A549 (cell line): ENCODE data around the gene MSRB3. TPM values are rescaled to one million over a fixed set of nuclear protein-coding genes. Genes with fewer than 3 reads are reported as not detected.

ENCODE experiments used
- ATAC-seq, 2 experiments: fragments of 200-7000 bp in 1 of 2; fragments of >200 bp in 1 of 2; cut with Nextera tagmentation in 1 of 2; cut with Tn5 transposase in 1 of 2; 3 replicates each; pipeline versions ENCODE4 v1.8.0 to v1.9.1; 2018 to 2020; ENCODE audit warnings: mild to moderate bottlenecking in 1 of 2, moderate library complexity in 1 of 2
- CTCF ChIA-PET: fragments of 300-600 bp; sonication (Branson Sonifier 250); formaldehyde crosslinking; extraction: SDS; loops from one replicate; lab custom pipeline; 2021; ENCODE audit warnings: antibody characterized with exemption, inconsistent platforms; lab: Yijun Ruan, JAX
- POLR2A ChIA-PET: fragments of 350-600 bp; formaldehyde crosslinking; extraction: SDS; loops from one replicate; lab custom pipeline; 2021; ENCODE audit warnings: antibody characterized with exemption, inconsistent platforms; lab: Yijun Ruan, JAX
- DNase-seq, 2 experiments: peaks; one replicate each; pipeline versions ENCODE4 v3.0.0 to v3.0.0-alpha.2; 2011 to 2016; ENCODE audit warnings: low read depth in 1 of 2, low spot score in 1 of 2
- FAIRE-seq: peaks from 2 replicates; lab custom pipeline; 2011; peaks lifted over from hg19 to GRCh38; lab: Jason Lieb, UNC
- H3K27ac ChIP-seq, 2 experiments: fragments of >200 bp; sonication (Bioruptor Twin); formaldehyde crosslinking; 3 replicates each; pipeline ENCODE4 v1.5.1; 2016 to 2017
- H3K4me1 ChIP-seq: fragments of >200 bp; sonication (Bioruptor Twin); formaldehyde crosslinking; 3 replicates; pipeline ENCODE4 v1.6.1; 2016
- H3K4me2 ChIP-seq: fragments of >200 bp; sonication (Bioruptor Twin); formaldehyde crosslinking; 3 replicates; pipeline ENCODE4 v1.6.1; 2016
- H3K4me3 ChIP-seq: fragments of >200 bp; sonication (Bioruptor Twin); formaldehyde crosslinking; 3 replicates; pipeline ENCODE4 v1.5.1; 2016
- H3K9me3 ChIP-seq: fragments of >200 bp; sonication (Bioruptor Twin); formaldehyde crosslinking; 3 replicates; pipeline ENCODE4 v1.6.1; 2016
- E2F6 ChIP-seq: IDR thresholded peaks from 2 replicates; pipeline ENCODE4 v1.6.1; 2012; ENCODE audit warnings: low read depth, borderline replicate concordance
- EHMT2 ChIP-seq: fragments of 200-600 bp; sonication (generic); IDR thresholded peaks from 2 replicates; pipeline ENCODE4 v1.6.1; 2016; ENCODE audit warnings: antibody characterized with exemption, low read depth, mild to moderate bottlenecking, moderate library complexity
- FOSB ChIP-seq: fragments of 250-450 bp; sonication (Bioruptor Pico); IDR thresholded peaks from 2 replicates; pipeline ENCODE4 v1.5.0; 2020; ENCODE audit warnings: mild to moderate bottlenecking, moderate library complexity
- FOSL2 ChIP-seq, 2 experiments: fragments of 450-650 bp in 1 of 2; fragments of >200 bp in 1 of 2; sonication (Bioruptor Twin) in 1 of 2; formaldehyde crosslinking; IDR thresholded peaks; 2 replicates each; pipeline versions ENCODE4 v1.5.0 to v1.6.1; 2016 to 2020; ENCODE audit warnings: mild to moderate bottlenecking in 1 of 2, moderate library complexity in 1 of 2
- HEYL ChIP-seq: fragments of 250-450 bp; sonication (Bioruptor Pico); IDR thresholded peaks from 2 replicates; pipeline ENCODE4 v1.8.0; 2021; ENCODE audit warnings: mild to moderate bottlenecking, moderate library complexity
- HOXA7 ChIP-seq: fragments of 250-450 bp; sonication (Bioruptor Pico); IDR thresholded peaks from 2 replicates; pipeline ENCODE4 v1.5.0; 2020; ENCODE audit warnings: mild to moderate bottlenecking, moderate library complexity
- HOXB5 ChIP-seq: fragments of 250-450 bp; sonication (Bioruptor Pico); IDR thresholded peaks from 2 replicates; pipeline ENCODE4 v1.5.0; 2020; ENCODE audit warnings: mild to moderate bottlenecking, moderate library complexity
- MYC ChIP-seq: IDR thresholded peaks from 2 replicates; pipeline ENCODE4 v1.6.1; 2012; ENCODE audit warnings: mild to moderate bottlenecking, inconsistent platforms, low read length, improper control_type of control experiment, borderline replicate concordance
- RAD21 ChIP-seq, 2 experiments: fragments of >200 bp in 1 of 2; sonication (Bioruptor Twin) in 1 of 2; formaldehyde crosslinking in 1 of 2; IDR thresholded peaks in 1 of 2; conservative IDR thresholded peaks in 1 of 2; 2 replicates in 1 of 2; 3 replicates in 1 of 2; pipeline ENCODE4 v1.6.1; 2012 to 2018; ENCODE audit warnings: inconsistent platforms in 1 of 2
- REST ChIP-seq: fragments of 200-600 bp; sonication (generic); IDR thresholded peaks from 2 replicates; pipeline ENCODE4 v1.6.1; 2016; ENCODE audit warnings: antibody characterized with exemption, mild to moderate bottlenecking, moderate library complexity
- SMC3 ChIP-seq: fragments of >200 bp; sonication (Bioruptor Twin); formaldehyde crosslinking; IDR thresholded peaks from 3 replicates; pipeline ENCODE4 v1.6.1; 2018; ENCODE audit warnings: inconsistent platforms
- USF2 ChIP-seq: fragments of 450-650 bp; IDR thresholded peaks from 2 replicates; pipeline ENCODE4 v1.6.1; 2014; ENCODE audit warnings: antibody characterized with exemption
- ZSCAN20 ChIP-seq: fragments of 250-450 bp; sonication (Bioruptor Pico); IDR thresholded peaks from 2 replicates; pipeline ENCODE4 v1.8.0; 2022; ENCODE audit warnings: mild to moderate bottlenecking, moderate library complexity
- WGBS: methylation state at CpG from one replicate; pipeline ENCODE4 v1.1.6; 2017; ENCODE audit errors: missing lambda C conversion rate; 5-methylcytosine and 5-hydroxymethylcytosine counted together
- polyA plus RNA-seq, 4 experiments: library from polyadenylated mRNA; depleted of rRNA in 3 of 4; stranded (reverse); fragments of >200 nt; fragmentation: RNase III in 1 of 4; extraction: RNeasy Plus Mini Kit Qiagen cat#74134 plus additional on column Dnase treatment in 1 of 4; gene quantifications; 2 replicates in 3 of 4; 3 replicates in 1 of 4; pipeline ENCODE4 v1.2.3, GENCODE V29; 2011 to 2017
- TF ChIP-seq, protein P1 (sequence below): fragments of >200 bp; sonication (Bioruptor Twin); formaldehyde crosslinking; IDR thresholded peaks from 2 replicates; pipeline ENCODE4 v1.6.1; 2016
- TF ChIP-seq, protein P2 (sequence below): fragments of >200 bp; sonication (Bioruptor Twin); formaldehyde crosslinking; IDR thresholded peaks from 3 replicates; pipeline ENCODE4 v1.5.1; 2016
- TF ChIP-seq, protein P3 (sequence below): IDR thresholded peaks from 2 replicates; pipeline ENCODE4 v1.6.1; 2012

MSRB3 gene
- polyA plus RNA-seq, 2 of the 4 experiments (the other 2 are of a cell fraction) = 25.2 to 46.1 TPM

- Histone ChIP-seq H3K4me3 (no peak overlapping the region), H3K4me1 (peaks cover 7% of the 10 kb centered on the region), H3K9me3 (no peaks in the 10 kb centered on the region), H3K27ac (no peak overlapping the region), H3K4me2 (no peak overlapping the region)
- CTCF ChIA-PET = interaction anchor here (0.6 to 2.4 kb wide), 18 partner anchors 12 to 827 kb away, joined by 3 to 13 read pairs (median 3); no protein-coding TSS in a partner anchor
- 92% methylated on average over 2 of the region's 2 CpGs for WGBS
- POLR2A ChIA-PET = no interaction called here
- DNase-seq = no peak
- no peak for ATAC-seq
- no peak for TF ChIP-seq MYC
- no peak for TF ChIP-seq HEYL
- FAIRE-seq = no peak
Observed at GRCh38 chr12:65305346-65305950, 27.0 kb downstream of the MSRB3 start.

GRCh38 chr12:65306366-65307168, 28.1 kb downstream of the MSRB3 start:
- ChIA-PET POLR2A (interaction anchor here (0.5 kb wide), 1 partner anchor 428 kb away, joined by 6 read pairs; no protein-coding TSS in a partner anchor), CTCF (interaction anchor here (0.6 to 2.4 kb wide), 24 partner anchors 9 to 826 kb away, joined by 3 to 13 read pairs (median 3); no protein-coding TSS in a partner anchor)
- WGBS = 67% methylated on average over 6 of the region's 6 CpGs
- ATAC-seq (peak; percentile 75 to 80; a peak in 5 of 6 replicates), DNase-seq (peak; percentile 25 to 49), FAIRE-seq (peak; percentile 13)
- TF ChIP-seq EHMT2 (no peak), RAD21 (conservative IDR thresholded peaks at IDR 0.05 in 1 of 2, IDR thresholded peaks at IDR 0.05 in 1 of 2) (peak; percentile 77 to 83), FOSB (CRISPR knock-in tag) (no peak), FOSL2 (IDR thresholded peaks at IDR 0.05) (no peak), FOSL2 (CRISPR knock-in tag; IDR thresholded peaks at IDR 0.05) (no peak), SMC3 (peak; percentile 70), HOXA7 (CRISPR knock-in tag) (no peak), ZSCAN20 (CRISPR knock-in tag) (no peak), REST (no peak), HOXB5 (CRISPR knock-in tag) (no peak), USF2 (no peak), E2F6 (no peak)
- TF ChIP-seq, protein P1, sequence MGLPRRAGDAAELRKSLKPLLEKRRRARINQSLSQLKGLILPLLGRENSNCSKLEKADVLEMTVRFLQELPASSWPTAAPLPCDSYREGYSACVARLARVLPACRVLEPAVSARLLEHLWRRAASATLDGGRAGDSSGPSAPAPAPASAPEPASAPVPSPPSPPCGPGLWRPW = no peak
- TF ChIP-seq, protein P2, sequence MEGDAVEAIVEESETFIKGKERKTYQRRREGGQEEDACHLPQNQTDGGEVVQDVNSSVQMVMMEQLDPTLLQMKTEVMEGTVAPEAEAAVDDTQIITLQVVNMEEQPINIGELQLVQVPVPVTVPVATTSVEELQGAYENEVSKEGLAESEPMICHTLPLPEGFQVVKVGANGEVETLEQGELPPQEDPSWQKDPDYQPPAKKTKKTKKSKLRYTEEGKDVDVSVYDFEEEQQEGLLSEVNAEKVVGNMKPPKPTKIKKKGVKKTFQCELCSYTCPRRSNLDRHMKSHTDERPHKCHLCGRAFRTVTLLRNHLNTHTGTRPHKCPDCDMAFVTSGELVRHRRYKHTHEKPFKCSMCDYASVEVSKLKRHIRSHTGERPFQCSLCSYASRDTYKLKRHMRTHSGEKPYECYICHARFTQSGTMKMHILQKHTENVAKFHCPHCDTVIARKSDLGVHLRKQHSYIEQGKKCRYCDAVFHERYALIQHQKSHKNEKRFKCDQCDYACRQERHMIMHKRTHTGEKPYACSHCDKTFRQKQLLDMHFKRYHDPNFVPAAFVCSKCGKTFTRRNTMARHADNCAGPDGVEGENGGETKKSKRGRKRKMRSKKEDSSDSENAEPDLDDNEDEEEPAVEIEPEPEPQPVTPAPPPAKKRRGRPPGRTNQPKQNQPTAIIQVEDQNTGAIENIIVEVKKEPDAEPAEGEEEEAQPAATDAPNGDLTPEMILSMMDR = peak; percentile 84
- TF ChIP-seq, protein P3, sequence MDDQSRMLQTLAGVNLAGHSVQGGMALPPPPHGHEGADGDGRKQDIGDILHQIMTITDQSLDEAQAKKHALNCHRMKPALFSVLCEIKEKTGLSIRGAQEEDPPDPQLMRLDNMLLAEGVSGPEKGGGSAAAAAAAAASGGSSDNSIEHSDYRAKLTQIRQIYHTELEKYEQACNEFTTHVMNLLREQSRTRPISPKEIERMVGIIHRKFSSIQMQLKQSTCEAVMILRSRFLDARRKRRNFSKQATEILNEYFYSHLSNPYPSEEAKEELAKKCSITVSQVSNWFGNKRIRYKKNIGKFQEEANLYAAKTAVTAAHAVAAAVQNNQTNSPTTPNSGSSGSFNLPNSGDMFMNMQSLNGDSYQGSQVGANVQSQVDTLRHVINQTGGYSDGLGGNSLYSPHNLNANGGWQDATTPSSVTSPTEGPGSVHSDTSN = no peak
- H3K4me3 ChIP-seq = no peak overlapping the region
- no peaks in the 10 kb centered on the region for H3K9me3 ChIP-seq
- no peak overlapping the region for H3K27ac ChIP-seq
- peak overlapping the region; percentile 33; the same call in 2 of the 3 replicates for H3K4me2 ChIP-seq
- H3K4me1 ChIP-seq = peaks cover 7% of the 10 kb centered on the region
